AML-193 (cell line): Measurements from ENCODE around the gene HABP4.

Source experiments
- DNase-seq, 2 experiments: peaks; one replicate each; lab custom pipeline; 2025; lab: John Stamatoyannopoulos, UW

The HABP4 gene

GRCh38 chr9:96449845-96450612, at the start of gene HABP4:
Gene HABP4 (plus strand): TSS chr9:96450169. CDS start chr9:96450280, 111 bp downstream.
- peak; percentile 81 to 85 for DNase-seq

GRCh38 chr9:96408409-96409280, 41.3 kb upstream of the HABP4 start:
- DNase-seq = no peak

GRCh38 chr9:96411129-96411838, 38.7 kb upstream of the HABP4 start:
- no peak for DNase-seq

GRCh38 chr9:96412174-96412913, 37.6 kb upstream of the HABP4 start:
- no peak for DNase-seq

GRCh38 chr9:96413302-96414221, 36.4 kb upstream of the HABP4 start:
- peak; percentile 61 to 69 for DNase-seq

GRCh38 chr9:96417051-96417586, 32.9 kb upstream of the HABP4 start:
- DNase-seq = peak; percentile 62 to 70

GRCh38 chr9:96417661-96418082, 32.3 kb upstream of the HABP4 start:
- DNase-seq = no peak

- DNase-seq = peak; percentile 92 to 93
Observed at GRCh38 chr9:96418083-96418919, 31.7 kb upstream of the HABP4 start, which contains the start of gene ZNF367. Gene ZNF367 (minus strand): TSS chr9:96418370. CDS start chr9:96418032, 338 bp downstream.

- DNase-seq = peak; percentile 55 to 60
Observed at GRCh38 chr9:96418920-96419690, 30.9 kb upstream of the HABP4 start.

GRCh38 chr9:96419691-96419969, 30.3 kb upstream of the HABP4 start:
- no peak for DNase-seq

GRCh38 chr9:96420468-96421219, 29.3 kb upstream of the HABP4 start:
- DNase-seq = peak; percentile 19 to 27

- no peak for DNase-seq
Observed at GRCh38 chr9:96423322-96423984, 26.5 kb upstream of the HABP4 start.

GRCh38 chr9:96423985-96424336, 26.0 kb upstream of the HABP4 start:
- no peak for DNase-seq

- peak in 1 of 2 experiments; percentile 8 for DNase-seq
Observed at GRCh38 chr9:96425500-96426169, 24.3 kb upstream of the HABP4 start.

GRCh38 chr9:96429732-96430131, 20.2 kb upstream of the HABP4 start:
- no peak for DNase-seq

- DNase-seq = no peak
Observed at GRCh38 chr9:96430377-96430776, 19.6 kb upstream of the HABP4 start.

- DNase-seq = no peak
Observed at GRCh38 chr9:96435345-96435744, 14.6 kb upstream of the HABP4 start.
